ENCODE data around the gene GAB1.

The GAB1 gene

GRCh38 chr4:143369552-143369951 is 32.9 kb downstream of the GAB1 start:
- CTCF ChIA-PET, result interaction anchor here (0.6 kb wide), 1 partner anchor 1045 kb away, joined by 5 read pairs; no protein-coding TSS in a partner anchor
- TF ChIP-seq CTCF (conservative IDR thresholded peaks at IDR 0.05; ENCODE audit: low read depth), result no peak
- DNase-seq (ENCODE audit: low spot score), result no peak
- no peak overlapping the region for H3K27ac ChIP-seq
- POLR2A ChIA-PET (ENCODE audit: low non-redundant PET), result no interaction called here

- CTCF ChIA-PET, result no interaction called here
- no peak for DNase-seq (ENCODE audit: low spot score)
- no peak for TF ChIP-seq CTCF (conservative IDR thresholded peaks at IDR 0.05; ENCODE audit: low read depth)
- H3K27ac ChIP-seq, result no peak overlapping the region
- POLR2A ChIA-PET (ENCODE audit: low non-redundant PET), result no interaction called here
These were observed 35.6 kb downstream of the GAB1 start for GRCh38 chr4:143372093-143372915.

GRCh38 chr4:143374255-143374654 is 37.6 kb downstream of the GAB1 start:
- no peak for TF ChIP-seq CTCF (conservative IDR thresholded peaks at IDR 0.05; ENCODE audit: low read depth)
- H3K27ac ChIP-seq, result no peak overlapping the region
- POLR2A ChIA-PET (ENCODE audit: low non-redundant PET), result no interaction called here
- CTCF ChIA-PET, result no interaction called here
- no peak for DNase-seq (ENCODE audit: low spot score)

- no peak overlapping the region for H3K27ac ChIP-seq
- POLR2A ChIA-PET (ENCODE audit: low non-redundant PET), result no interaction called here
- CTCF ChIA-PET, result interaction anchor here (1.0 kb wide), 1 partner anchor 38 kb away, joined by 3 read pairs; the partner anchor contains the start of gene GAB1
- no peak for DNase-seq (ENCODE audit: low spot score)
- no peak for TF ChIP-seq CTCF (conservative IDR thresholded peaks at IDR 0.05; ENCODE audit: low read depth)
These were observed 38.1 kb downstream of the GAB1 start for GRCh38 chr4:143374771-143375170.

- CTCF ChIA-PET, result interaction anchor here (0.6 to 1.0 kb wide), 4 partner anchors 8 to 961 kb away, joined by 3 to 4 read pairs (median 3); partner anchors contain the start of gene GAB1
- H3K27ac ChIP-seq, result no peak overlapping the region
- POLR2A ChIA-PET (ENCODE audit: low non-redundant PET), result interaction anchor here (0.7 kb wide), 1 partner anchor 141 kb away, joined by 3 read pairs; no protein-coding TSS in a partner anchor
- peak; percentile 21; the same call in 1 of the 2 replicates for TF ChIP-seq CTCF (conservative IDR thresholded peaks at IDR 0.05; ENCODE audit: low read depth)
- no peak for DNase-seq (ENCODE audit: low spot score)
These were observed 38.8 kb downstream of the GAB1 start for GRCh38 chr4:143375326-143376073.

GRCh38 chr4:143377611-143378099 is 41.0 kb downstream of the GAB1 start:
- DNase-seq (ENCODE audit: low spot score), result no peak
- TF ChIP-seq CTCF (conservative IDR thresholded peaks at IDR 0.05; ENCODE audit: low read depth), result no peak
- CTCF ChIA-PET, result no interaction called here
- POLR2A ChIA-PET (ENCODE audit: low non-redundant PET), result no interaction called here
- no peak overlapping the region for H3K27ac ChIP-seq
